Mucosa of descending colon (tissue), 3 donors: Measurements from ENCODE around the gene SLC25A21. TPM values are rescaled to one million over a fixed set of nuclear protein-coding genes. Genes with fewer than 3 reads are reported as not detected.

Source experiments
- ATAC-seq: fragments of 200-7000 bp; cut with Tn5 transposase; one replicate; pipeline ENCODE4 v1.9.1; 2020; ENCODE audit warnings: mild to moderate bottlenecking, moderate library complexity
- DNase-seq, 3 donors: peaks; one replicate each; pipeline ENCODE4 v3.0.0-alpha.2; 2020
- H3K36me3 ChIP-seq: fragments of 200-600 bp; one replicate; pipeline ENCODE4 v1.8.0; 2021; ENCODE audit warnings: low read depth, mild to moderate bottlenecking
- H3K4me1 ChIP-seq: fragments of 200-600 bp; one replicate; pipeline ENCODE4 v1.8.0; 2021; ENCODE audit warnings: low read depth, mild to moderate bottlenecking
- H3K4me3 ChIP-seq: fragments of 200-600 bp; one replicate; pipeline ENCODE4 v1.8.0; 2021; ENCODE audit warnings: mild to moderate bottlenecking
- H3K9me3 ChIP-seq: fragments of 200-600 bp; one replicate; pipeline ENCODE4 v1.8.0; 2021; ENCODE audit warnings: mild to moderate bottlenecking
- CTCF ChIP-seq: fragments of 200-600 bp; IDR thresholded peaks from one replicate; pipeline ENCODE4 v1.8.0; 2022; ENCODE audit warnings: antibody characterized with exemption, mild to moderate bottlenecking
- intact Hi-C, 2 donors: fragments of 100-400 bp; cut with DNase I in 1 of 2; cut with micrococcal nuclease in 1 of 2; formaldehyde crosslinking; loops; one replicate each; pipeline versions ENCODE4 v1.11.0 to v1.11.1; 2022; cut with DNase I, micrococcal nuclease
- total RNA-seq, 3 donors: library from RNA; stranded (reverse); fragmentation: NEBNext Ultra II Directional in 2 of 3; extraction: Animal tissue kit (Norgen Biotek cat#: 25700) in 2 of 3; gene quantifications; one replicate each; pipeline versions ENCODE4 v1.2.1 to v1.2.4, GENCODE V29; 2021 to 2023
- donor health status: DM: no; HTN: no; CAD: no; lungs with moderate emphysema.
- donor health status: DM: no; HTN: no; CAD: no.
- donor health status: DM: no; HTN: yes; CAD: no.

The SLC25A21 gene
- total RNA-seq, 3 donors from 2014 or later = 0.31 to 1.4 (median 0.61) TPM

GRCh38 chr14:36667679-36668078 is 504.7 kb downstream of the SLC25A21 start:
- no peaks in the 10 kb centered on the region for H3K9me3 ChIP-seq
- TF ChIP-seq CTCF = no peak
- H3K4me1 ChIP-seq = peaks cover 15% of the 10 kb centered on the region
- DNase-seq (no peak), ATAC-seq (no peak)
- no peak overlapping the region for H3K4me3 ChIP-seq
- intact Hi-C loops = no loop called here
- H3K36me3 ChIP-seq = no peaks in the 10 kb centered on the region

- intact Hi-C loops = no loop called here
- TF ChIP-seq CTCF = no peak
- no peak for ATAC-seq
- no peak for DNase-seq
- no peak overlapping the region for H3K4me3 ChIP-seq
- H3K4me1 ChIP-seq = peaks cover 20% of the 10 kb centered on the region
- H3K36me3 ChIP-seq = no peaks in the 10 kb centered on the region
- no peaks in the 10 kb centered on the region for H3K9me3 ChIP-seq
Measured at GRCh38 chr14:36666416-36667206, 505.8 kb downstream of the SLC25A21 start.

- H3K9me3 ChIP-seq = no peaks in the 10 kb centered on the region
- TF ChIP-seq CTCF = no peak
- H3K4me3 ChIP-seq = no peak overlapping the region
- H3K4me1 ChIP-seq = peaks cover 24% of the 10 kb centered on the region
- DNase-seq (no peak), ATAC-seq (no peak)
- intact Hi-C loops = no loop called here
- H3K36me3 ChIP-seq = no peaks in the 10 kb centered on the region
Measured at GRCh38 chr14:36665887-36666415, 506.5 kb downstream of the SLC25A21 start.

- TF ChIP-seq CTCF = no peak
- intact Hi-C loops = no loop called here
- H3K4me1 ChIP-seq = peaks cover 25% of the 10 kb centered on the region
- no peak overlapping the region for H3K4me3 ChIP-seq
- no peaks in the 10 kb centered on the region for H3K36me3 ChIP-seq
- ATAC-seq (no peak), DNase-seq (no peak)
- no peaks in the 10 kb centered on the region for H3K9me3 ChIP-seq
Measured at GRCh38 chr14:36664322-36665193, 507.8 kb downstream of the SLC25A21 start.

- H3K9me3 ChIP-seq = no peaks in the 10 kb centered on the region
- DNase-seq (no peak), ATAC-seq (no peak)
- no peak for TF ChIP-seq CTCF
- intact Hi-C loops = no loop called here
- H3K4me1 ChIP-seq = peaks cover 28% of the 10 kb centered on the region
- H3K36me3 ChIP-seq = no peaks in the 10 kb centered on the region
- H3K4me3 ChIP-seq = no peak overlapping the region
Measured at GRCh38 chr14:36663404-36664321, 508.7 kb downstream of the SLC25A21 start.
